ENCODE measurements around the gene LRRC39. TPM values are rescaled to one million over a fixed set of nuclear protein-coding genes. Genes with fewer than 3 reads are reported as not detected.
A peak's percentile ranks its signal among the peaks of the same experiment; 100 is the strongest.

Gene LRRC39
- total RNA-seq, 1 donor from 2014 or later = 0.71 TPM

- Histone ChIP-seq H3K4me3 (no peak overlapping the region), H3K4me1 (peaks cover 10% of the 10 kb centered on the region), H3K36me3 (peaks cover 5% of the 10 kb centered on the region), H3K9me3 (no peaks in the 10 kb centered on the region), H3K27me3 (ENCODE audit: low read depth) (no peaks in the 10 kb centered on the region), H3K27ac (no peak overlapping the region)
- TF ChIP-seq CTCF (IDR thresholded peaks at IDR 0.05) = no peak
- ATAC-seq = peak; percentile 53 to 76
- intact Hi-C loops (cut with DNase I) = no loop called here
- DNase-seq = no peak
These were observed 9.9 kb upstream of the LRRC39 start for GRCh38 chr1:100187912-100188311.

GRCh38 chr1:100184536-100184935 lies 6.5 kb upstream of the LRRC39 start:
- Histone ChIP-seq H3K4me3 (no peak overlapping the region), H3K4me1 (peaks cover 10% of the 10 kb centered on the region), H3K36me3 (no peaks in the 10 kb centered on the region), H3K9me3 (no peaks in the 10 kb centered on the region), H3K27me3 (ENCODE audit: low read depth) (no peaks in the 10 kb centered on the region), H3K27ac (no peak overlapping the region)
- ATAC-seq = no peak
- no peak for DNase-seq
- intact Hi-C loops (cut with DNase I) = no loop called here
- no peak for TF ChIP-seq CTCF (IDR thresholded peaks at IDR 0.05)

- H3K27me3 ChIP-seq (ENCODE audit: low read depth) = no peaks in the 10 kb centered on the region
- H3K36me3 ChIP-seq = no peaks in the 10 kb centered on the region
- no peaks in the 10 kb centered on the region for H3K9me3 ChIP-seq
- peaks cover 4% of the 10 kb centered on the region for H3K4me1 ChIP-seq
- no peak for TF ChIP-seq CTCF (IDR thresholded peaks at IDR 0.05)
- H3K4me3 ChIP-seq = no peak overlapping the region
- DNase-seq (no peak), ATAC-seq (no peak)
- intact Hi-C loops (cut with DNase I) = no loop called here
- no peak overlapping the region for H3K27ac ChIP-seq
These were observed 5.3 kb upstream of the LRRC39 start for GRCh38 chr1:100183370-100183769.

GRCh38 chr1:100177295-100178041 lies 588 bp downstream of the LRRC39 start:
- ATAC-seq (no peak), DNase-seq (no peak)
- no peak overlapping the region for H3K4me3 ChIP-seq
- no peaks in the 10 kb centered on the region for H3K27me3 ChIP-seq (ENCODE audit: low read depth)
- no peak for TF ChIP-seq CTCF (IDR thresholded peaks at IDR 0.05)
- no peaks in the 10 kb centered on the region for H3K4me1 ChIP-seq
- intact Hi-C loops (cut with DNase I) = no loop called here
- H3K9me3 ChIP-seq = no peaks in the 10 kb centered on the region
- H3K27ac ChIP-seq = no peak overlapping the region
- no peaks in the 10 kb centered on the region for H3K36me3 ChIP-seq

GRCh38 chr1:100168051-100168450 lies 10.0 kb downstream of the LRRC39 start:
- Histone ChIP-seq H3K27me3 (ENCODE audit: low read depth) (no peaks in the 10 kb centered on the region), H3K9me3 (no peaks in the 10 kb centered on the region), H3K36me3 (no peaks in the 10 kb centered on the region), H3K4me3 (no peak overlapping the region), H3K27ac (no peak overlapping the region), H3K4me1 (no peaks in the 10 kb centered on the region)
- intact Hi-C loops (cut with DNase I) = no loop called here
- DNase-seq (no peak), ATAC-seq (no peak)
- TF ChIP-seq CTCF (IDR thresholded peaks at IDR 0.05) = no peak

Data from lower lobe of right lung (tissue), 2 donors.